A673 (cell line): Measurements from ENCODE around the gene ARF4.

Source experiments
- EZH2 ChIP-seq: fragments of 200-600 bp; sonication (generic); IDR thresholded peaks from 2 replicates; pipeline ENCODE4 v1.6.1; 2017; ENCODE audit warnings: borderline replicate concordance, low read depth, mild to moderate bottlenecking, mixed read lengths, antibody characterized with exemption, low read length; ENCODE audit not compliant: poor library complexity, severe bottlenecking
- TF ChIP-seq, protein P1 (sequence below): fragments of 300-800, 200-600 bp; sonication (generic); conservative IDR thresholded peaks from 2 replicates; pipeline ENCODE4 v1.5.1; 2017; ENCODE audit warnings: low read depth, mild to moderate bottlenecking, antibody characterized with exemption, low read length, moderate library complexity, mixed read lengths

DNA sequence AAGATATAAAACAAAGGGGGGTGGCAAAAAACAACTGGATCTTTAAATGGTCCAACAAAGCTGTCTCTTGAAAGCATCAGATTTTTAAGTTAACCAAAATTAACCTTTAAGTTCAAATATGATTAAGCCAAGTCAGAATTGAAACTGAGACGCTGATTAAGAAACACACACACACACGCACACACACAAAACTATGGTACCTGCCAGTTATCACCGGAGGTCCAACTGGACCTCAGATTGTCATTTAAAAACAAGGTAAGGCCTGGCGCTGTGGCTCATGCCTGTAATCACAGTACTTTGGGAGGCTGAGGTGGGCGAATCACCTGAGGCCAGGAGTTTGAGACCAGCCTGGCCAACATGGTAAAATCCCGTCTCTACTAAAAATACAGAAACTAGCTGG lies 10.4 kb downstream of the ARF4 start:
- TF ChIP-seq, protein P1, sequence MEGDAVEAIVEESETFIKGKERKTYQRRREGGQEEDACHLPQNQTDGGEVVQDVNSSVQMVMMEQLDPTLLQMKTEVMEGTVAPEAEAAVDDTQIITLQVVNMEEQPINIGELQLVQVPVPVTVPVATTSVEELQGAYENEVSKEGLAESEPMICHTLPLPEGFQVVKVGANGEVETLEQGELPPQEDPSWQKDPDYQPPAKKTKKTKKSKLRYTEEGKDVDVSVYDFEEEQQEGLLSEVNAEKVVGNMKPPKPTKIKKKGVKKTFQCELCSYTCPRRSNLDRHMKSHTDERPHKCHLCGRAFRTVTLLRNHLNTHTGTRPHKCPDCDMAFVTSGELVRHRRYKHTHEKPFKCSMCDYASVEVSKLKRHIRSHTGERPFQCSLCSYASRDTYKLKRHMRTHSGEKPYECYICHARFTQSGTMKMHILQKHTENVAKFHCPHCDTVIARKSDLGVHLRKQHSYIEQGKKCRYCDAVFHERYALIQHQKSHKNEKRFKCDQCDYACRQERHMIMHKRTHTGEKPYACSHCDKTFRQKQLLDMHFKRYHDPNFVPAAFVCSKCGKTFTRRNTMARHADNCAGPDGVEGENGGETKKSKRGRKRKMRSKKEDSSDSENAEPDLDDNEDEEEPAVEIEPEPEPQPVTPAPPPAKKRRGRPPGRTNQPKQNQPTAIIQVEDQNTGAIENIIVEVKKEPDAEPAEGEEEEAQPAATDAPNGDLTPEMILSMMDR: no peak
- TF ChIP-seq EZH2: no peak
